Naive thymus-derived CD4-positive, alpha-beta T cell (primary cell): Measurements from ENCODE around the gene NAA16. TPM values are rescaled to one million over a fixed set of nuclear protein-coding genes. Genes with fewer than 3 reads are reported as not detected.

Experiments
- ATAC-seq: fragments of 150-1000 bp; cut with Tn5 transposase; 2 replicates; pipeline ENCODE4 v1.10.0; 2021; ENCODE audit warnings: mild to moderate bottlenecking, moderate library complexity
- CTCF ChIA-PET: fragments of 350-600 bp; sonication (Branson Sonifier 250); formaldehyde crosslinking; loops from one replicate; lab custom pipeline; 2021; ENCODE audit warnings: antibody characterized with exemption; lab: Charles Lee
- POLR2A ChIA-PET: fragments of 350-600 bp; sonication (Branson Sonifier 250); formaldehyde crosslinking; loops from one replicate; lab custom pipeline; 2021; ENCODE audit warnings: antibody characterized with exemption, inconsistent platforms; lab: Charles Lee
- DNase-seq, 9 donors: peaks; one replicate each; pipeline versions ENCODE4 v3.0.0 to v3.0.0-alpha.2; 2020 to 2022; ENCODE audit warnings: mixed read lengths in 1 of 9
- H3K27ac ChIP-seq: one replicate; pipeline ENCODE4 v1.7.0; 2013; ENCODE audit warnings: mild to moderate bottlenecking, low read depth, low read length, moderate library complexity
- H3K27me3 ChIP-seq, 2 donors: one replicate each; pipeline ENCODE4 v1.7.0; 2013; ENCODE audit warnings: low read length in 2 of 2, mild to moderate bottlenecking in 2 of 2, moderate library complexity in 2 of 2; ENCODE audit not compliant: control insufficient read depth in 2 of 2, insufficient read depth in 2 of 2
- H3K36me3 ChIP-seq, 3 experiments: 1 replicate in 2 of 3; 2 replicates in 1 of 3; pipeline ENCODE4 v1.7.0; 2013; ENCODE audit warnings: low read length in 3 of 3, mild to moderate bottlenecking in 3 of 3, moderate library complexity in 1 of 3; ENCODE audit not compliant: insufficient read depth in 3 of 3, control insufficient read depth in 2 of 3
- H3K4me1 ChIP-seq, 2 donors: one replicate each; pipeline ENCODE4 v1.7.0; 2013; ENCODE audit warnings: low read length in 2 of 2, mild to moderate bottlenecking in 2 of 2, moderate library complexity in 1 of 2; ENCODE audit not compliant: control insufficient read depth in 2 of 2, insufficient read depth in 2 of 2
- H3K4me3 ChIP-seq: 2 replicates; pipeline ENCODE4 v1.7.0; 2013; ENCODE audit warnings: mild to moderate bottlenecking, low read length
- H3K9me3 ChIP-seq, 3 experiments: 1 replicate in 2 of 3; 2 replicates in 1 of 3; pipeline ENCODE4 v1.7.0; 2013; ENCODE audit warnings: low read length in 3 of 3; ENCODE audit not compliant: control insufficient read depth in 2 of 3
- H3K27ac Mint-ChIP-seq, 9 donors: one replicate each; pipeline ENCODE4 v1.8.0; 2020 to 2022; ENCODE audit warnings: mixed read lengths in 9 of 9, mild to moderate bottlenecking in 8 of 9, moderate library complexity in 5 of 9, inconsistent platforms in 2 of 9
- H3K27me3 Mint-ChIP-seq, 5 donors: one replicate each; pipeline ENCODE4 v1.8.0; 2021 to 2022; ENCODE audit warnings: mixed read lengths in 5 of 5, mild to moderate bottlenecking in 1 of 5
- H3K36me3 Mint-ChIP-seq, 5 donors: one replicate each; pipeline ENCODE4 v1.8.0; 2020 to 2022; ENCODE audit warnings: mixed read lengths in 5 of 5, mild to moderate bottlenecking in 3 of 5, inconsistent platforms in 1 of 5
- H3K4me1 Mint-ChIP-seq, 7 donors: one replicate each; pipeline ENCODE4 v1.8.0; 2020 to 2022; ENCODE audit warnings: mixed read lengths in 7 of 7, mild to moderate bottlenecking in 3 of 7, inconsistent platforms in 1 of 7
- H3K4me3 Mint-ChIP-seq, 10 donors: one replicate each; pipeline ENCODE4 v1.8.0; 2020 to 2022; ENCODE audit warnings: mild to moderate bottlenecking in 10 of 10, mixed read lengths in 10 of 10, moderate library complexity in 6 of 10, inconsistent platforms in 2 of 10
- H3K9me3 Mint-ChIP-seq, 11 donors: one replicate each; pipeline ENCODE4 v1.8.0; 2020 to 2022; ENCODE audit warnings: mixed read lengths in 11 of 11, mild to moderate bottlenecking in 4 of 11, inconsistent platforms in 1 of 11, moderate library complexity in 1 of 11
- intact Hi-C, 2 donors: fragments of 100-400 bp; cut with micrococcal nuclease; formaldehyde crosslinking; loops; one replicate each; pipeline ENCODE4 v1.15.1; 2023
- polyA plus RNA-seq, 2 donors: library from polyadenylated mRNA; unstranded; fragments of 300-500 nt; fragmentation: Illumina TruSeq; gene quantifications; one replicate each; pipeline ENCODE4 v1.2.3, GENCODE V29; 2021
- total RNA-seq, 6 experiments: library from RNA in 5 of 6; stranded (reverse) in 5 of 6; gene quantifications; 1 replicate in 5 of 6; 2 replicates in 1 of 6; pipeline ENCODE4 v1.2.3 and lab custom pipeline; 2021 to 2026

The NAA16 gene
- total and polyA plus RNA-seq, 7 experiments from 2014 or later, result 15.8 to 99.6 (median 49.4) TPM

DNA sequence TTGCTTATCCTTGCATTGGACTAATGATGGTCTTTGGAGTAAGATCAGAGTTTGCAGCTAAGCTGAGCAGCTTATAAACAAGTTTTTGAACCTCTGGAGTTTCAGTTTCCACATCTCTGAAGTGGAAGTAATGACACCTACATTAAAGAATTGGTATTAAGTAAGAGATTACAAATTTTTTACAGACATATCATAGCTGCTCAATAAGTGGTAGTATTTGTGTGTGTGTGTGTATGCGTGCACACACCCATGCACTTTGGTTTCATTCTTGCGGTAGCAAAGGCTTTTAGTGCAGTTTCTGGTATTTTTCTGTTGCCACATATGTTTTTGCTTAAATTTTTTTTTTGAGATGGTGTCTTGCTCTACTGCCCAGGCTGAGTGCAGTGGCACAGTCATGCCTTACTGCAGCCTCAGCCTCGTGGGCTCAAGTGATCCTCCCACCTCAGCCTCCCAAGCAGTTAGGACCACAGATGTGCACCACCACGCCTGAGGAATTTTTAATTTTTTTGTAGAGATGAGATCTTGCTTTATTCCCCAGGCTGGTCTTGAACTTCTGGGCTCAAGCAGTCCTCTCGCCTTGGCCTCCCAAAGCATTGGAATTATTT, 4.5 kb downstream of the NAA16 start:
- peaks cover 0 to 18% (median 0%) of the 10 kb centered on the region in 3 experiments for H3K36me3 ChIP-seq
- H3K4me1 Mint-ChIP-seq, result peaks cover 24 to 82% (median 66%) of the 10 kb centered on the region in 7 donors
- peak in 1 of 9 donors; percentile 25 for DNase-seq
- H3K9me3 ChIP-seq, result no peaks in the 10 kb centered on the region
- POLR2A ChIA-PET, result interaction anchor here (0.6 to 1.7 kb wide), 4 partner anchors 23 to 402 kb away, joined by 3 to 6 read pairs (median 4); no protein-coding TSS in a partner anchor
- H3K9me3 Mint-ChIP-seq, result peaks cover 0 to 4% (median 0%) of the 10 kb centered on the region in 11 donors
- no peaks in the 10 kb centered on the region for H3K27me3 ChIP-seq
- intact Hi-C loops, result no loop called here
- CTCF ChIA-PET, result no interaction called here
- H3K4me3 ChIP-seq, result peak overlapping the region; percentile 13
- peaks cover 23 to 36% of the 10 kb centered on the region in 2 donors for H3K4me1 ChIP-seq
- peak overlapping the region; percentile 23 to 99 (median 86) for H3K4me3 Mint-ChIP-seq
- peak overlapping the region; percentile 16 to 79 (median 66) for H3K27ac Mint-ChIP-seq
- no peaks in the 10 kb centered on the region for H3K27me3 Mint-ChIP-seq
- H3K27ac ChIP-seq, result no peak overlapping the region
- peaks cover 0 to 25% (median 19%) of the 10 kb centered on the region in 5 donors for H3K36me3 Mint-ChIP-seq
- ATAC-seq, result no peak

DNA sequence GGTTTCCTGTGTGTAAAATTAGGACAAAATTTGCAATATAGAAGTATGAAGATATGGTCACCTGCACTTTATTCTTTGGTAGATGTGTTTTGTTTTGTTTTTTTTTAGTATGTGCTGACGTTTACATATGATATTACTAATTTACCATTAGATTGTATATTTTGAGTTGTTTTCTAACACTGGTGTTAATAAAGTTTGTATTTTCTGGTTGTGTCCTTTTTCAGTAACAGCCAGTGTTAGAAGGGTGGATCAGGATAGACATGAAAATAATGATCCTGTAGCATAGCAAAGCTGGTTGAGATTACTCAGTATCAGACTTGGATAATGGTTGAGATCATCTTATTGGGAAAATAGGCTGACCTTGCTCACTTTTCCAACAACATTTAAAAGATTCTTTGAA, 6.2 kb downstream of the NAA16 start:
- Histone ChIP-seq H3K4me1 (peaks cover 21 to 36% of the 10 kb centered on the region in 2 donors), H3K27me3 (no peaks in the 10 kb centered on the region), H3K4me3 (no peak overlapping the region), H3K27ac (no peak overlapping the region), H3K36me3 (peaks cover 0 to 15% (median 0%) of the 10 kb centered on the region in 3 experiments), H3K9me3 (no peaks in the 10 kb centered on the region)
- peak overlapping the region in 4 of 10 donors; percentile 9 to 80 (median 44) for H3K4me3 Mint-ChIP-seq
- ChIA-PET POLR2A (interaction anchor here (1.3 kb wide), 1 partner anchor 47 kb away, joined by 3 read pairs; no protein-coding TSS in a partner anchor), CTCF (no interaction called here)
- H3K4me1 Mint-ChIP-seq, result peaks cover 31 to 94% (median 73%) of the 10 kb centered on the region in 7 donors
- H3K27ac Mint-ChIP-seq, result peak overlapping the region in 7 of 9 donors; percentile 12 to 66 (median 34)
- H3K9me3 Mint-ChIP-seq, result no peaks in the 10 kb centered on the region
- H3K27me3 Mint-ChIP-seq, result no peaks in the 10 kb centered on the region
- peaks cover 5 to 36% (median 27%) of the 10 kb centered on the region in 5 donors for H3K36me3 Mint-ChIP-seq
- DNase-seq (no peak), ATAC-seq (no peak)
- intact Hi-C loops, result no loop called here

DNA sequence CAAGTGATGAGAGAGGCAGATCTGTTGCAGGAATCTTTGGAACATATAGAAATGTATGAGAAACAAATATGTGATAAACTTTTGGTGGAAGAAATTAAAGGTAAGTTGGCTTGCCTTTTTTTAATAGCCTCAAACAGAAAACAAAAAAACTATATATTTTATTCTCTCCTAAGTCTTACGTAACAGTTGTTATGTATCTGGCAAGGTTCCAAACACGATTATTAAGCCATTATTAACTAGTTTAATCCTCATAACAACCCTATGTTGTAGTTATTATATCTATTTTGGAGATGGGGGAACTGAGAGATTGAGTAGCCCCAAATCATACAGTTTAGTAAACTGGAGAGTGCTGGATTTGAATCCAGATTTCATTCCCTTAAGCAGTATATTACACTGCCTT, 14.7 kb downstream of the NAA16 start:
- Histone ChIP-seq H3K4me1 (peaks cover 11 to 17% of the 10 kb centered on the region in 2 donors), H3K27me3 (no peaks in the 10 kb centered on the region), H3K36me3 (peaks cover 0 to 27% (median 12%) of the 10 kb centered on the region in 3 experiments), H3K4me3 (no peak overlapping the region), H3K9me3 (no peaks in the 10 kb centered on the region), H3K27ac (no peak overlapping the region)
- ChIA-PET POLR2A (no interaction called here), CTCF (interaction anchor here (0.7 kb wide), 1 partner anchor 55 kb away, joined by 4 read pairs; no protein-coding TSS in a partner anchor)
- DNase-seq (no peak), ATAC-seq (no peak)
- Mint-ChIP-seq H3K36me3 (peaks cover 10 to 53% (median 41%) of the 10 kb centered on the region in 5 donors), H3K4me3 (peak overlapping the region in 1 of 10 donors; percentile 36), H3K9me3 (peaks cover 0 to 2% (median 0%) of the 10 kb centered on the region in 11 donors), H3K27me3 (no peaks in the 10 kb centered on the region), H3K4me1 (peaks cover 21 to 77% (median 51%) of the 10 kb centered on the region in 7 donors), H3K27ac (peak overlapping the region in 2 of 9 donors; percentile 39 to 75)
- intact Hi-C loops, result loop anchor here in 1 of 2 donors (2.0 kb wide), 1 partner anchor 15 kb away; no protein-coding TSS in a partner anchor

DNA sequence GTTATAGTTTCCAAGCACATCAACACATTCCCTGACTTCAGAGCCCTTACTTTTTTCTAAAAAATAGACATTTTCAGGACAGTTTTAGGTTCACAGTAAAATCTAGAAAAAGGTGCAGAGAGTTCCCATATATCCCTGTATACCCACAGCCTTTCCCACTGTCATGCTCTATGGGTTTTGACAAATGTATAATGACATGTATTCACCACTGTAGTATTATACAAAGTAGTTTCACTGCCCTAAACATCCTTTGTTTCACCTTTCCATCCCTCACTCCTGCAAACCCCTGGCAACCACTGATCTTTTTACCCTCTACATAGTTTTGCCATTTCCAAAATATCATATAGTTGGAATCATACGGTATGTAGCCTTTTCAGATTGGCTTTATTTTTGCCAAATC, 15.6 kb downstream of the NAA16 start:
- Histone ChIP-seq H3K27ac (peak overlapping the region; percentile 45), H3K27me3 (no peaks in the 10 kb centered on the region), H3K36me3 (peaks cover 0 to 24% (median 12%) of the 10 kb centered on the region in 3 experiments), H3K9me3 (no peaks in the 10 kb centered on the region), H3K4me3 (no peak overlapping the region), H3K4me1 (peaks cover 11 to 17% of the 10 kb centered on the region in 2 donors)
- H3K36me3 Mint-ChIP-seq, result peaks cover 10 to 53% (median 43%) of the 10 kb centered on the region in 5 donors
- no peak for DNase-seq
- ATAC-seq, result no peak
- peak overlapping the region in 5 of 9 donors; percentile 0 to 86 (median 10) for H3K27ac Mint-ChIP-seq
- no peaks in the 10 kb centered on the region for H3K27me3 Mint-ChIP-seq
- POLR2A ChIA-PET, result no interaction called here
- H3K9me3 Mint-ChIP-seq, result peaks cover 0 to 2% (median 0%) of the 10 kb centered on the region in 11 donors
- intact Hi-C loops, result loop anchor here in 1 of 2 donors (1.0 to 2.0 kb wide), 2 partner anchors 10 to 14 kb away; no protein-coding TSS in a partner anchor
- H3K4me3 Mint-ChIP-seq, result peak overlapping the region in 3 of 10 donors; percentile 23 to 53 (median 29)
- peaks cover 21 to 79% (median 55%) of the 10 kb centered on the region in 7 donors for H3K4me1 Mint-ChIP-seq
- CTCF ChIA-PET, result no interaction called here

DNA sequence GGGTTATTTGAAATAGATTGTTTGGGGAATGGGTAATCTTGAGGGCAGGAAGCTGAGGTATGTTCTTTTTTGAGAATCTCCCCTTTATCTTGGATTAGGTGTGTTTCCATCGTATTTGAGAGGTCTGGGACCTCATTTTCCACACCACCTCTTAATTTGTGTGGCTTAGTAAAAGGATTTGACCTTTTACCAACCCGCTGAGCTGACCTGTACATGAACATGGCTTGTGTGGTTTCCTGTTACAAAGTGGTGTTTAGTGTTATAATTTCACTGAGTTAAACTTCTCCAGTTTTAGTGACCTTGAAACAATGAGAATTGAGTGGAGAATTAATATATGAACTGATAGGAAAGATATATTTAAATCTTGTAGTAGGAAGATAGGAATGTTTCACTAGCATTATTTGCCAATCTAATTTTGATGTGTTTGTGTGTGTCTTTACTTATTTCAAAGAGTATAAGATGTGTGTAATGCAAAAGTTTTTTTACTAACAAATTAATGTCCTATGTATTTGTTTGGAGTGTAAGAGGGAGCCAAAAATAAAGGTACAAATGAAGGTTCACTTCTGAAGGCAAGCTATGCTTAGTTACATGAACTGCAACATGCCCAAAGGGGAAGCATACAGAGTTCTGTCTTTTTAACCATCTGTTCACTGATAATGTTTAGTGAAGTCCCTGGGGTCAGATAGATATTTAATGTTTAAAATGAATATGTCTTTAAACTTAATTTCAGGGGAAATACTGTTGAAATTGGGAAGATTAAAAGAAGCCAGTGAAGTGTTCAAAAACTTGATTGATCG, 17.1 kb downstream of the NAA16 start:
- Histone ChIP-seq H3K27ac (no peak overlapping the region), H3K4me3 (no peak overlapping the region), H3K4me1 (peaks cover 11 to 17% of the 10 kb centered on the region in 2 donors), H3K9me3 (no peaks in the 10 kb centered on the region), H3K27me3 (no peaks in the 10 kb centered on the region), H3K36me3 (peaks cover 0 to 19% (median 12%) of the 10 kb centered on the region in 3 experiments)
- DNase-seq (no peak), ATAC-seq (no peak)
- ChIA-PET CTCF (no interaction called here), POLR2A (interaction anchor here (0.8 to 1.0 kb wide), 2 partner anchors 58 to 128 kb away, joined by 3 read pairs; no protein-coding TSS in a partner anchor)
- intact Hi-C loops, result loop anchor here in 1 of 2 donors (1.0 to 2.0 kb wide), 3 partner anchors 8 to 15 kb away; no protein-coding TSS in a partner anchor
- Mint-ChIP-seq H3K36me3 (peaks cover 4 to 54% (median 38%) of the 10 kb centered on the region in 5 donors), H3K27ac (peak overlapping the region in 5 of 9 donors; percentile 34 to 78 (median 55)), H3K9me3 (peaks cover 0 to 2% (median 0%) of the 10 kb centered on the region in 11 donors), H3K4me3 (peak overlapping the region in 6 of 10 donors; percentile 1 to 54 (median 24)), H3K4me1 (peaks cover 15 to 83% (median 59%) of the 10 kb centered on the region in 7 donors), H3K27me3 (no peaks in the 10 kb centered on the region)

DNA sequence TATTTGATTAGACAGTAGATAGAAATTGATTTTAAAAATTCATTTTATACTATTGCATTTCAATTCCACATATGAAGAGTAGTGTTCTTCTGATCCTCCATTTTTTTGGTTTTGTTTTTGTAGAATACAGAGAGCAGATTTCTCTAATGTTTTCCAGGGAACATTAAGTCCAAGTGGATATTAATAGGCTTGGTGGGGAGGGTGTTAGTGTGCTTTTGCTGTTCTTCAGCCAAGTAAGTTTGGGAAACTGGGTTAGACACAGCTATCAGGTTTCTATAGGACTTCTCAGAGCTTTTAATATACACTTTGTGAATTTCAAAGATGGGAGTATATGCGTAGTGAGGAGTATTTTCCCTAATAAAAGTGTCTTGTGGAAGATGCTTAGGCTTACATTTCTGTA, 21.8 kb downstream of the NAA16 start:
- H3K4me3 Mint-ChIP-seq, result no peak overlapping the region
- ChIA-PET POLR2A (interaction anchor here (0.6 to 0.7 kb wide), 2 partner anchors 27 to 336 kb away, joined by 3 read pairs; no protein-coding TSS in a partner anchor), CTCF (no interaction called here)
- H3K36me3 Mint-ChIP-seq, result peaks cover 9 to 62% (median 25%) of the 10 kb centered on the region in 5 donors
- Histone ChIP-seq H3K36me3 (peaks cover 0 to 20% (median 0%) of the 10 kb centered on the region in 3 experiments), H3K4me1 (peaks cover 4 to 5% of the 10 kb centered on the region in 2 donors), H3K4me3 (no peak overlapping the region), H3K27me3 (no peaks in the 10 kb centered on the region), H3K9me3 (no peaks in the 10 kb centered on the region), H3K27ac (no peak overlapping the region)
- no peak for ATAC-seq
- no peak for DNase-seq
- intact Hi-C loops, result loop anchor here in 1 of 2 donors (2.0 kb wide), 1 partner anchor 14 kb away; no protein-coding TSS in a partner anchor
- peak overlapping the region in 6 of 9 donors; percentile 6 to 71 (median 53) for H3K27ac Mint-ChIP-seq
- no peaks in the 10 kb centered on the region for H3K27me3 Mint-ChIP-seq
- no peaks in the 10 kb centered on the region for H3K9me3 Mint-ChIP-seq
- peaks cover 7 to 79% (median 65%) of the 10 kb centered on the region in 7 donors for H3K4me1 Mint-ChIP-seq
